Measurements from ENCODE around the gene SIK3.

DNA sequence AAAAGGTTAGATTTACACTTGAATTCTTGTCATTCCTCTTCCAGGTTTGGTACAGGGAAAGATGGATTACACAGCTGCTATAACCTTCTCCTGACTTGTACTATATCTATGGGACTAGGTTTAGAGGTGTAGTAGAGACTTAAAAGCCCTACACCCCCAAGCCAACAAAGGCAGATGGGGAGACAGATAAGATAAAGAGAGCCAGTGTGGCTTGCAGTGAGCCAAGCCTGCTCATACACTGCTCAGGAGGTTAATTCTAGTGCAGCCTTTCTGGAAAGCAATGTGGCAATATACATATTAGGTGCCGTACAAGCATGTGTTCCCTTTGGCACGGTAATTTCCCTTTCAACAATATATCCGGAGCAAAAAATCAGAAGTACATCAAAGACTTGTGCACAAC is 10.8 kb downstream of the SIK3 start:
- TF ChIP-seq, protein P1, sequence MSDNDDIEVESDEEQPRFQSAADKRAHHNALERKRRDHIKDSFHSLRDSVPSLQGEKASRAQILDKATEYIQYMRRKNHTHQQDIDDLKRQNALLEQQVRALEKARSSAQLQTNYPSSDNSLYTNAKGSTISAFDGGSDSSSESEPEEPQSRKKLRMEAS (CRISPR knock-in tag; IDR thresholded peaks at IDR 0.05) = no peak
- TF ChIP-seq, protein P2, sequence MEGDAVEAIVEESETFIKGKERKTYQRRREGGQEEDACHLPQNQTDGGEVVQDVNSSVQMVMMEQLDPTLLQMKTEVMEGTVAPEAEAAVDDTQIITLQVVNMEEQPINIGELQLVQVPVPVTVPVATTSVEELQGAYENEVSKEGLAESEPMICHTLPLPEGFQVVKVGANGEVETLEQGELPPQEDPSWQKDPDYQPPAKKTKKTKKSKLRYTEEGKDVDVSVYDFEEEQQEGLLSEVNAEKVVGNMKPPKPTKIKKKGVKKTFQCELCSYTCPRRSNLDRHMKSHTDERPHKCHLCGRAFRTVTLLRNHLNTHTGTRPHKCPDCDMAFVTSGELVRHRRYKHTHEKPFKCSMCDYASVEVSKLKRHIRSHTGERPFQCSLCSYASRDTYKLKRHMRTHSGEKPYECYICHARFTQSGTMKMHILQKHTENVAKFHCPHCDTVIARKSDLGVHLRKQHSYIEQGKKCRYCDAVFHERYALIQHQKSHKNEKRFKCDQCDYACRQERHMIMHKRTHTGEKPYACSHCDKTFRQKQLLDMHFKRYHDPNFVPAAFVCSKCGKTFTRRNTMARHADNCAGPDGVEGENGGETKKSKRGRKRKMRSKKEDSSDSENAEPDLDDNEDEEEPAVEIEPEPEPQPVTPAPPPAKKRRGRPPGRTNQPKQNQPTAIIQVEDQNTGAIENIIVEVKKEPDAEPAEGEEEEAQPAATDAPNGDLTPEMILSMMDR (IDR thresholded peaks at IDR 0.05) = no peak
- TF ChIP-seq ZNF232 (CRISPR knock-in tag; IDR thresholded peaks at IDR 0.05) = no peak
- TF ChIP-seq, protein P3, sequence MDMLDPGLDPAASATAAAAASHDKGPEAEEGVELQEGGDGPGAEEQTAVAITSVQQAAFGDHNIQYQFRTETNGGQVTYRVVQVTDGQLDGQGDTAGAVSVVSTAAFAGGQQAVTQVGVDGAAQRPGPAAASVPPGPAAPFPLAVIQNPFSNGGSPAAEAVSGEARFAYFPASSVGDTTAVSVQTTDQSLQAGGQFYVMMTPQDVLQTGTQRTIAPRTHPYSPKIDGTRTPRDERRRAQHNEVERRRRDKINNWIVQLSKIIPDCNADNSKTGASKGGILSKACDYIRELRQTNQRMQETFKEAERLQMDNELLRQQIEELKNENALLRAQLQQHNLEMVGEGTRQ (CRISPR knock-in tag; IDR thresholded peaks at IDR 0.05) = no peak
- TF ChIP-seq, protein P4, sequence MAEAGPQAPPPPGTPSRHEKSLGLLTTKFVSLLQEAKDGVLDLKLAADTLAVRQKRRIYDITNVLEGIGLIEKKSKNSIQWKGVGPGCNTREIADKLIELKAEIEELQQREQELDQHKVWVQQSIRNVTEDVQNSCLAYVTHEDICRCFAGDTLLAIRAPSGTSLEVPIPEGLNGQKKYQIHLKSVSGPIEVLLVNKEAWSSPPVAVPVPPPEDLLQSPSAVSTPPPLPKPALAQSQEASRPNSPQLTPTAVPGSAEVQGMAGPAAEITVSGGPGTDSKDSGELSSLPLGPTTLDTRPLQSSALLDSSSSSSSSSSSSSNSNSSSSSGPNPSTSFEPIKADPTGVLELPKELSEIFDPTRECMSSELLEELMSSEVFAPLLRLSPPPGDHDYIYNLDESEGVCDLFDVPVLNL (CRISPR knock-in tag; IDR thresholded peaks at IDR 0.05; ENCODE audit: borderline replicate concordance, low read depth) = no peak

Measured in WTC11 (cell line).